ENCODE results near the gene ANKRD53.

Gene ANKRD53

DNA sequence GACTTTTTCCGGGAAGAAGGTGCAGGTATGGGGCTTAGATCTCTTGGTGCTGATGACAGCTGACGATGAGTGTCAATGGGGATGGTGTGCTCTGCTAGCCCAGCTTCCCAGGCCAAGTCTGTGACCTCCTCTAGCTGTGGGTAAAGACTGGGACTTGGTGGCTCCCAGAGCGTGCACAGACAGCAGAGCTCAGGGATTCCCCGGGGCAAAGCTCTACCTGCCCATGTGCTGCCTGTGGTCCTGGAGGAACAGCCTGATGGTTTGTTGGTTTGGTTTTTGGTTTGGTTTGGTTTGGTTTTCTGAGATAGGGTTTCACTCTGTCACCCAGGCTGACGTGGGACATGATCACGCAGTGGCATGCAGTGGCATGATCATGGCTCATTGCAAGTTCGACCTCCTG is 23.5 kb upstream of the ANKRD53 start:
- H3K4me1 ChIP-seq (ENCODE audit: insufficient read depth, low read length) = no peaks in the 10 kb centered on the region
- no peaks in the 10 kb centered on the region for H3K9me3 ChIP-seq (ENCODE audit: low read length)
- H2AFZ ChIP-seq (ENCODE audit: low read depth, low read length) = no peak overlapping the region
- no peak overlapping the region for H3K4me3 ChIP-seq (ENCODE audit: low read length)
- no peaks in the 10 kb centered on the region for H3K36me3 ChIP-seq (ENCODE audit: insufficient read depth, low read length)
- no peaks in the 10 kb centered on the region for H3K27me3 ChIP-seq (ENCODE audit: insufficient read depth, low read length)

- no peaks in the 10 kb centered on the region for H3K27me3 ChIP-seq (ENCODE audit: insufficient read depth, low read length)
- no peak overlapping the region for H3K4me3 ChIP-seq (ENCODE audit: low read length)
- H2AFZ ChIP-seq (ENCODE audit: low read depth, low read length) = no peak overlapping the region
- no peaks in the 10 kb centered on the region for H3K4me1 ChIP-seq (ENCODE audit: insufficient read depth, low read length)
- no peaks in the 10 kb centered on the region for H3K36me3 ChIP-seq (ENCODE audit: insufficient read depth, low read length)
- no peaks in the 10 kb centered on the region for H3K9me3 ChIP-seq (ENCODE audit: low read length)
Measured at GRCh38 chr2:70956141-70956540, 22.3 kb upstream of the ANKRD53 start.

DNA sequence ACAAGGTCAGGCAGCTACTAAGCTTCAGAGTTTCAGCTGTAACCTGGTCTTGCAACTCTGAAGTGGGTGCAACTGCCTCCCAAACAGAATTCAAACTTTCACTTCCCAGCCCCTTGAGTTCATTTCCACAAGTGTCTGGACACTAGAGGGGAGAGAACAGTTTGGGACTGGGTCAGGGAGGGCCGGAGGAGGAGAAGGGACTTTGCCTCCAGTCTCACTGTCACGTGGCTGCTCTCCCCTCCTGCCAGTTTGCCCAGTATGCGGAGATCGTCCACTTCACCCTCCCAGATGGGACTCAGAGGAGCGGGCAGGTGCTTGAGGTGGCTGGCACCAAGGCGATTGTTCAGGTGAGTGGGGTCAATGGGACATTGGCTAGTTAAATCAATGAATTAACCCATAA is 20.6 kb upstream of the ANKRD53 start:
- H3K9me3 ChIP-seq (ENCODE audit: low read length) = no peaks in the 10 kb centered on the region
- no peaks in the 10 kb centered on the region for H3K4me1 ChIP-seq (ENCODE audit: insufficient read depth, low read length)
- no peak overlapping the region for H3K4me3 ChIP-seq (ENCODE audit: low read length)
- no peak overlapping the region for H2AFZ ChIP-seq (ENCODE audit: low read depth, low read length)
- no peaks in the 10 kb centered on the region for H3K36me3 ChIP-seq (ENCODE audit: insufficient read depth, low read length)
- H3K27me3 ChIP-seq (ENCODE audit: insufficient read depth, low read length) = no peaks in the 10 kb centered on the region

DNA sequence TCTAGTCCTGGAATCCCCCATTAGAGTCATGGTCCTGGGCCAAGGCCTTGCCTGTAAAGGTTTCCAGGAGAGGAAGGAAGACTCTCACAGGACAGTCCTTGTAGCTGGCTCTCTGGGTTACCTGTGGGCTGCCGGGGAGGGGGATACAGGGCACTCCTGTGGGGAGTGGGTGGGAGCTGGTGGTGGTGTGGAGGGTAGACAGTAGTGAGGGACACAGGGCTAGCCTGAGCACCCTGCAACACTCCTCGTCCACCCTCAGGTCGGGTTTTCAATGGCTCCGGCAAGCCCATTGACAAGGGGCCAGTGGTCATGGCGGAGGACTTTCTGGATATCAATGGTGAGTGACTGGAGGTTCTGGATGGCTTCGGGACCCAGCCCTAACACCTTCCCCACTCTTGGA is 19.7 kb upstream of the ANKRD53 start:
- Histone ChIP-seq H3K4me1 (ENCODE audit: insufficient read depth, low read length) (no peaks in the 10 kb centered on the region), H2AFZ (ENCODE audit: low read depth, low read length) (no peak overlapping the region), H3K36me3 (ENCODE audit: insufficient read depth, low read length) (no peaks in the 10 kb centered on the region), H3K27me3 (ENCODE audit: insufficient read depth, low read length) (no peaks in the 10 kb centered on the region), H3K4me3 (ENCODE audit: low read length) (no peak overlapping the region), H3K9me3 (ENCODE audit: low read length) (no peaks in the 10 kb centered on the region)

- H3K36me3 ChIP-seq (ENCODE audit: insufficient read depth, low read length) = no peaks in the 10 kb centered on the region
- no peak overlapping the region for H3K4me3 ChIP-seq (ENCODE audit: low read length)
- H3K9me3 ChIP-seq (ENCODE audit: low read length) = no peaks in the 10 kb centered on the region
- no peaks in the 10 kb centered on the region for H3K4me1 ChIP-seq (ENCODE audit: insufficient read depth, low read length)
- no peak overlapping the region for H2AFZ ChIP-seq (ENCODE audit: low read depth, low read length)
- H3K27me3 ChIP-seq (ENCODE audit: insufficient read depth, low read length) = no peaks in the 10 kb centered on the region
Measured at GRCh38 chr2:70959271-70959761, 19.1 kb upstream of the ANKRD53 start.

- Histone ChIP-seq H3K36me3 (ENCODE audit: insufficient read depth, low read length) (no peaks in the 10 kb centered on the region), H3K9me3 (ENCODE audit: low read length) (no peaks in the 10 kb centered on the region), H3K27me3 (ENCODE audit: insufficient read depth, low read length) (no peaks in the 10 kb centered on the region), H3K4me3 (ENCODE audit: low read length) (no peak overlapping the region), H3K4me1 (ENCODE audit: insufficient read depth, low read length) (no peaks in the 10 kb centered on the region), H2AFZ (ENCODE audit: low read depth, low read length) (no peak overlapping the region)
Measured at GRCh38 chr2:70959851-70960832, 18.3 kb upstream of the ANKRD53 start.

DNA sequence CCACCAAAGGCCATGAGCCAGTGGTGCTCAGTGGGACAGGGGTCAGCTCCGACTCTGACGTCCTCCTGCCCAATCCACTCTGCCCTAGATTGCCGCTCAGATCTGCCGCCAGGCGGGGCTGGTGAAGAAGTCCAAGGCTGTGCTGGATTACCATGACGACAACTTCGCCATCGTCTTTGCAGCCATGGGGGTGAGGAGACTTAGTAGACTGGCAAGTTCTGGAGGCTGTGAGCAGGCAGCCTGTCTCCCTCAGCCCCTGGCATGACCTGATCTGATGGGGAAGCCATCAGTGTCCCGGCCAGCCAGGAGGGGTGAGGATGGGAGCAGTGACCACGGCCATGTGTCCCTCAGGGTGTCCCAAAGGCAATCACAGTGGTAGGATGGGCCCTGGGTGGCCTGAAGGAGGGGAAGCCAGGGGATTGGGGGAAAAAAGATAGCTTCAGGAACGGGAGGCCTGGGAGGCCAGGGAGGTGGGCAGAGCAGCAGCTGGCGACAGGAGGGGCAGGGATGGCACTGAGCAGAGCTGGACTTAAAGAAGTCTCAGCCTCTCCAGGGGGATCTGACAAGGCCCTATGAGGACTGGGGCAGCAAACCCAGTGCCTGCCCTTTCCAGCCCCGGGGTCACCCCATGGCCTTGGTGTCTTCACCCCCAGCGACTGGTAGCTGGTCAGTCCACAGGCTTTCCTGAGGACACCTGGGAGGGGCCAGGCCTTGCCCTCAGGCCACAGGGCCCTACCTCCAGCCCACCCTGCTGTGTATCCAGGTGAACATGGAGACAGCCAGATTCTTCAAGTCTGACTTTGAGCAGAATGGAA is 17.4 kb upstream of the ANKRD53 start:
- Histone ChIP-seq H2AFZ (ENCODE audit: low read depth, low read length) (no peak overlapping the region), H3K4me1 (ENCODE audit: insufficient read depth, low read length) (no peaks in the 10 kb centered on the region), H3K4me3 (ENCODE audit: low read length) (no peak overlapping the region), H3K9me3 (ENCODE audit: low read length) (no peaks in the 10 kb centered on the region), H3K27me3 (ENCODE audit: insufficient read depth, low read length) (no peaks in the 10 kb centered on the region), H3K36me3 (ENCODE audit: insufficient read depth, low read length) (no peaks in the 10 kb centered on the region)

DNA sequence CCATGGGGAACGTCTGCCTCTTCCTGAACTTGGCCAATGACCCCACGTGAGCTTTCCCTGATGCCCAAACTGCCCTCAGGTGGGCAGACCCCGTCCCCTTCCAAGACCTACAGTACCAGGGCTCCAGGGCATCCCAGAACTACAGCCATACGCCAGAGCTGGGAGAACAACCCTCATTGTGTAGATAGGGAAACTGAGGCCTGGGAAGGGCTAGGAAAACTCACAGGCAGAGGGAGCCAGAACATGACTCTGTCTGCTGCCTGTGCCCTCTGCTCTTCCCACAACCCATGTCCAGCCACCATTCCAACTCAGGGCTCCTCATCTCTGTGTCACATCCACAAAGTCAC is 16.8 kb upstream of the ANKRD53 start:
- Histone ChIP-seq H2AFZ (ENCODE audit: low read depth, low read length) (no peak overlapping the region), H3K4me3 (ENCODE audit: low read length) (no peak overlapping the region), H3K9me3 (ENCODE audit: low read length) (no peaks in the 10 kb centered on the region), H3K4me1 (ENCODE audit: insufficient read depth, low read length) (no peaks in the 10 kb centered on the region), H3K36me3 (ENCODE audit: insufficient read depth, low read length) (no peaks in the 10 kb centered on the region), H3K27me3 (ENCODE audit: insufficient read depth, low read length) (no peaks in the 10 kb centered on the region)

- no peak overlapping the region for H2AFZ ChIP-seq (ENCODE audit: low read depth, low read length)
- H3K4me3 ChIP-seq (ENCODE audit: low read length) = no peak overlapping the region
- no peaks in the 10 kb centered on the region for H3K9me3 ChIP-seq (ENCODE audit: low read length)
- H3K27me3 ChIP-seq (ENCODE audit: insufficient read depth, low read length) = no peaks in the 10 kb centered on the region
- no peaks in the 10 kb centered on the region for H3K4me1 ChIP-seq (ENCODE audit: insufficient read depth, low read length)
- no peaks in the 10 kb centered on the region for H3K36me3 ChIP-seq (ENCODE audit: insufficient read depth, low read length)
Measured at GRCh38 chr2:70962211-70962884, 16.1 kb upstream of the ANKRD53 start.

DNA sequence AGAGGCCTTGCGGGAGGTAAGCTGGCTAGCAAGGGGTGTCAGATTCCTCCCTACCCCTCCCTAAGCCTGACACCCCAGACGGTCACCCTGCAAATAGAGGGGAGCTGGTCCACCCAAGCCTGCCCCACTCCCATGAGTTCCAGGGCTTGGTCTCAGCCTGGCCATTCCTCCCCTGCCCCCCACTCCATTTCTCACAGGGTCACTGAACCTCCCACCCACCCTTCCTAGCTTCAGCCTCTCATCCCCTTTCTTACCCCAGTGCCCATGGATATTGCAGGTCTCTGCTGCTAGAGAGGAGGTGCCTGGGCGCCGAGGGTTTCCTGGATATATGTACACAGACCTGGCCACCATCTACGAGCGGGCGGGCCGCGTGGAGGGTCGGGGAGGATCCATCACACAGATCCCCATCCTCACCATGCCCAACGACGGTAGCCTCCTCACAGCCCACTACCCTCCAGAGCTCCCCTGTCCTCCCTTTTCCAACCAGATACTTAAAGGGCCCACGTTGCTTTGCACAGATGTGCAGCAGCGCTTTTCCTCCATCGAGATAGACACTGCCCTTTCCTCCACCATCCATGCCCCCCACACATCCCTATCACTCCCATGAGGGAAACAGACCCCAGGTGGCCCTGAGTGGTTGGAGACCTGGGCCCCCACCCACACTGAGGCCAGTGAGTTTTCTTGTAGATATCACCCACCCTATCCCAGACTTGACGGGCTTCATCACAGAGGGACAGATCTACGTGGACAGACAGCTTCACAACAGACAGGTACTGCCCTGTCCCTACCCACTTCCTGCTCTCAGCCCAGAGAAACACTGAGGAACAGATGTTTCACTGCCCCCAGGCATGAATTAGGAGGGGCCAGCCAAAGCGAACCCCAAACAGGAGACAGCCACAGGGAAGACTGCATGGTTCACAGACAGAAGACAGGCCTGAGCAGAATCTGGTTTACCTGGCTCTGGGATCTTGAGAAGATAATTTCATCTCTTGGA is 15.2 kb upstream of the ANKRD53 start:
- Histone ChIP-seq H3K4me3 (ENCODE audit: low read length) (no peak overlapping the region), H3K4me1 (ENCODE audit: insufficient read depth, low read length) (no peaks in the 10 kb centered on the region), H3K27me3 (ENCODE audit: insufficient read depth, low read length) (no peaks in the 10 kb centered on the region), H3K36me3 (ENCODE audit: insufficient read depth, low read length) (no peaks in the 10 kb centered on the region), H3K9me3 (ENCODE audit: low read length) (no peaks in the 10 kb centered on the region), H2AFZ (ENCODE audit: low read depth, low read length) (no peak overlapping the region)

DNA sequence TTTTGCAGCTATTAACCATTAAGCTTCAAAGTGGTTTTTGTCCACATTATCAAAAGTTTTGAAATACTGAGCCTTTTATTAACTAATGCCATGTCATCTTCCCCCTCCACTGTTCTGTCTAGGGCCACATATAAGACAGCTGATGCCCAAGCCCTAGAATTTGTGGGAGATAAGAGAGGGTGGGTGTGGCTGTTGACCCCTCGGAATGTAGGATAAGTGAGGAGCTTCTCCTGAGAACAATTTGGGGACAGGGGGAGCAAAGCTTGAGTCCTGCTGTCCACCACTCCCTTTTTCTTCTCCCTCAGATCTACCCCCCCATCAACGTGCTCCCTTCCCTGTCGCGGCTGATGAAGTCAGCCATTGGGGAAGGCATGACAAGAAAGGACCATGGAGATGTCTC is 14.3 kb upstream of the ANKRD53 start:
- Histone ChIP-seq H2AFZ (ENCODE audit: low read depth, low read length) (no peak overlapping the region), H3K27me3 (ENCODE audit: insufficient read depth, low read length) (no peaks in the 10 kb centered on the region), H3K9me3 (ENCODE audit: low read length) (no peaks in the 10 kb centered on the region), H3K4me3 (ENCODE audit: low read length) (no peak overlapping the region), H3K4me1 (ENCODE audit: insufficient read depth, low read length) (no peaks in the 10 kb centered on the region), H3K36me3 (ENCODE audit: insufficient read depth, low read length) (no peaks in the 10 kb centered on the region)
